Measurements from ENCODE around the gene SKAP2.

The SKAP2 gene

DNA sequence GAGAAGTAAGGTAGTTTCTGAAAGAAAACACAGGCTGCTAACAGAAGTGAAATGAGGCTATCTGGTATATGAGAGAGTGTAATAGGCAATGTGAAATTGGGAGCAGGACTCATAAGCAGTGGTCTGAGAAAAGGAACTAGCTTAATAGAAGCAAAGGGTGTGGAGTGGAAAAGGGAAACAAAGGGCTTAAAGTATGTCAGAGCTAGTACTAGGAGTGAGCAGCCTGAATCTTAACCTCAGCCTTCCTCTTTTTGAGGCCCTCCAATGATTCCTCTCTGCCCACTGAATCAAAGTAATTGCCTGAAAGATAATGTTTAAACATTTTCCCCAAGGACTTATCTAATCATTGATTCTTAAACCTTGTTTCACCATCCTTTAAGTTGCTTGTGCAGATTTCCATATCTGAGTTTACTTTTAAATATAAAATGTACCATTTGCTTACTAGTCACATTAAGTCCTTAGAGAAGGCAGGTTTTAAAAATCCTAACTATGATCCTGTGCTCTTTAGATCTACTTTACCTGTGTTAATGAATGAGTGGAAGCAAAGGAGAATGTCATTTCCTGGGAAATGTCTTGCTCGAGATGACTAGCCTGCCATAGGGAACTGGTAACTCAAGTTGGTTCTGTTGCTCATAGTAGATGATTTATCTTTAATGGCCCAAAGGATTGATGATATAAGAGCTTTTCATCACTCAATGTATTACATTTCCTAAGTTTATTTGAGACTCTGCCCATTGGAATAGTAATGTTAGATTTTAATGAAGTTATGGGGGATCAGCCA, 155.0 kb downstream of the SKAP2 start:
- Histone ChIP-seq H3K4me3 (ENCODE audit: low read depth in 1 of 2, low read length in 1 of 2) (no peak overlapping the region), H3K4me1 (ENCODE audit: control insufficient read depth in 1 of 2, insufficient read depth in 1 of 2, low read depth in 1 of 2, low read length in 1 of 2) (no peaks in the 10 kb centered on the region), H3K9me3 (no peaks in the 10 kb centered on the region), H3K27me3 (no peaks in the 10 kb centered on the region), H3K27ac (peak overlapping the region; percentile 10), H3K36me3 (peaks cover 21% of the 10 kb centered on the region)
- TF ChIP-seq, protein P1, sequence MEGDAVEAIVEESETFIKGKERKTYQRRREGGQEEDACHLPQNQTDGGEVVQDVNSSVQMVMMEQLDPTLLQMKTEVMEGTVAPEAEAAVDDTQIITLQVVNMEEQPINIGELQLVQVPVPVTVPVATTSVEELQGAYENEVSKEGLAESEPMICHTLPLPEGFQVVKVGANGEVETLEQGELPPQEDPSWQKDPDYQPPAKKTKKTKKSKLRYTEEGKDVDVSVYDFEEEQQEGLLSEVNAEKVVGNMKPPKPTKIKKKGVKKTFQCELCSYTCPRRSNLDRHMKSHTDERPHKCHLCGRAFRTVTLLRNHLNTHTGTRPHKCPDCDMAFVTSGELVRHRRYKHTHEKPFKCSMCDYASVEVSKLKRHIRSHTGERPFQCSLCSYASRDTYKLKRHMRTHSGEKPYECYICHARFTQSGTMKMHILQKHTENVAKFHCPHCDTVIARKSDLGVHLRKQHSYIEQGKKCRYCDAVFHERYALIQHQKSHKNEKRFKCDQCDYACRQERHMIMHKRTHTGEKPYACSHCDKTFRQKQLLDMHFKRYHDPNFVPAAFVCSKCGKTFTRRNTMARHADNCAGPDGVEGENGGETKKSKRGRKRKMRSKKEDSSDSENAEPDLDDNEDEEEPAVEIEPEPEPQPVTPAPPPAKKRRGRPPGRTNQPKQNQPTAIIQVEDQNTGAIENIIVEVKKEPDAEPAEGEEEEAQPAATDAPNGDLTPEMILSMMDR (IDR thresholded peaks at IDR 0.05), result no peak

DNA sequence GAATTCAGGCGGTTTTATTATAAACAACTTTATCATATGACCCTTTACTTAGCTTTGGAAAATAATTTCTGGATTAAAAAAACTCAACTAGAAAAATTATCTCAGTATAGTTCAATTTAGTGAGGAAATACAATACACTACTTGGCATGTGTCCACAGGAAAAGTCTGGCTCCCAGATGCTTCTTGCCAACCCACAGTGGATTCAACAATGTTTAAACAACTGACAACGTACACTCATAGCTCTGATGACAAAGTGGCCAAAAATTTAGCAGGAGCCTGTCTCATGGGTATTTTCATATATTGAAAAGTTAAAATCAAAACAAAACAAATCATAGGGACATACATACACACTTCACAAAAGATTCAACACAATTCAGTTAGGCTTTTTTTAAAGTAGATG, 158.8 kb downstream of the SKAP2 start:
- H3K9me3 ChIP-seq, result no peaks in the 10 kb centered on the region
- H3K27ac ChIP-seq, result no peak overlapping the region
- H3K36me3 ChIP-seq, result peaks cover 28% of the 10 kb centered on the region
- TF ChIP-seq, protein P1 (IDR thresholded peaks at IDR 0.05), result no peak
- no peaks in the 10 kb centered on the region for H3K4me1 ChIP-seq (ENCODE audit: control insufficient read depth in 1 of 2, insufficient read depth in 1 of 2, low read depth in 1 of 2, low read length in 1 of 2)
- H3K27me3 ChIP-seq, result no peaks in the 10 kb centered on the region
- H3K4me3 ChIP-seq (ENCODE audit: low read depth in 1 of 2, low read length in 1 of 2), result no peak overlapping the region

DNA sequence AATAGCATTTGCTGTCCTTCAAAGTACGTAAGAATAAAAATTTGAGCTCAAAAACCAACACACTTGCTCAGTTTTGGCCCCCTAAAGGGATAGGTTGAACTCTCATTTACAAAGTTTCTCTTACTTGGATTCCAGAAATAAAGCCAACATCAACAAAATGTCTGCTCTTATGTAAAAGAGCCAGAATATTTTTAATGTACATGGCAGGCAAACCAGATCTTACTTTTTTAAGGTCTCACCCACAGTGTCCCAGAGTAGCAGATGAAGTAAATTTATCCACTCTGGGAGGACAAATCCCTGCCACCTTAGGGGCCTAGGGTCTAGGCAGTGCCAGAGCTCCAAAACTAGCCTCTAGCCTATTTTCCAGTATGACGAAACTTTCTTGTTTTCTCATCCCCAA, 159.6 kb downstream of the SKAP2 start:
- Histone ChIP-seq H3K4me3 (ENCODE audit: low read depth in 1 of 2, low read length in 1 of 2) (no peak overlapping the region), H3K36me3 (peaks cover 25% of the 10 kb centered on the region), H3K27me3 (no peaks in the 10 kb centered on the region), H3K27ac (no peak overlapping the region), H3K4me1 (ENCODE audit: control insufficient read depth in 1 of 2, insufficient read depth in 1 of 2, low read depth in 1 of 2, low read length in 1 of 2) (no peaks in the 10 kb centered on the region), H3K9me3 (no peaks in the 10 kb centered on the region)
- TF ChIP-seq, protein P1 (IDR thresholded peaks at IDR 0.05), result no peak

DNA sequence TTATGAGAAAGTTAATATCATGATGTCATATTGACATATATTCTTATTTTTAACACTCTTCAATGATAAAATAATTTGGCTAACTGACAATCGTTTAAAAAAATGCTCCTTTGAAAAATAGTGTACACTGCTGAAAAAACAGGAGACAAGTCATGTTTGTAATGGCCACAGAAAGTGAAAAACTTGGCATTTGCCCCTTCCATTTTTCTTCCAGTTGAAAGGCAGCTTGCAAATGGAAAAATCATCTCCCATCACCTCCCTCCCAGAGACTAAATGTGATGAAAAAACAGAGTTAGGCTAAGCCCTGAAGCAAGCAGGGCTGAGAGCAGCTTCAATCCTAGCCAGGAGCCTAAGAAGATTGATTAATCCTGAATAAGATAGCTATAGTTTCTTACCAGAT, 160.4 kb downstream of the SKAP2 start:
- Histone ChIP-seq H3K9me3 (no peaks in the 10 kb centered on the region), H3K4me3 (ENCODE audit: low read depth in 1 of 2, low read length in 1 of 2) (no peak overlapping the region), H3K27ac (no peak overlapping the region), H3K27me3 (no peaks in the 10 kb centered on the region), H3K36me3 (peaks cover 22% of the 10 kb centered on the region), H3K4me1 (ENCODE audit: control insufficient read depth in 1 of 2, insufficient read depth in 1 of 2, low read depth in 1 of 2, low read length in 1 of 2) (no peaks in the 10 kb centered on the region)
- TF ChIP-seq, protein P1 (IDR thresholded peaks at IDR 0.05), result no peak

DNA sequence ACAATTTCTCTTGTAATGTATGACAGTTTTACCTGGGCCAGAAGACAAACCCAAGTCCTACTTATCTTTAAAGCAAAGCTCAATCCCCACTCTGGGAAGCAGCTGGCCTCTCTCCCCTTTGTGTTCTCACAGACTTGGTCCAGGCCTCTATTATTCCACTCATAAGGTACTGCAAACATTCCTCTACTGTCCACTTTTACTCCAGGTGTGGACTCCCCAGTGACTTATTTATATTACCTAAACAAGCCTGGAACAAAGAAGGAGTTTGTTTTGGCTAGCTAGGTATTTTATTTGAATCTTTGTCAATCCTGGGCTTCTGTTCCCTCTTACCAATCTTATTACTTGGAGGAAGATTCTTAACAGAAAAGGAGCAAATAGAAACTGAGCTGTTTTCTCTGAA, 163.5 kb downstream of the SKAP2 start:
- Histone ChIP-seq H3K4me1 (ENCODE audit: control insufficient read depth in 1 of 2, insufficient read depth in 1 of 2, low read depth in 1 of 2, low read length in 1 of 2) (no peaks in the 10 kb centered on the region), H3K9me3 (no peaks in the 10 kb centered on the region), H3K4me3 (ENCODE audit: low read depth in 1 of 2, low read length in 1 of 2) (no peak overlapping the region), H3K27ac (no peak overlapping the region), H3K27me3 (no peaks in the 10 kb centered on the region), H3K36me3 (peaks cover 15% of the 10 kb centered on the region)
- TF ChIP-seq, protein P1 (IDR thresholded peaks at IDR 0.05), result no peak
